Fibroblast of mammary gland (primary cell): ENCODE results near the gene KRT72.

Source experiments
- DNase-seq: peaks from one replicate; pipeline ENCODE4 v3.0.0-alpha.2; 2010; ENCODE audit warnings: low read depth
- H3K4me3 ChIP-seq: 2 replicates; pipeline ENCODE4 v1.5.1; 2011; ENCODE audit warnings: low read depth, mild to moderate bottlenecking, low read length, moderate library complexity; ENCODE audit not compliant: control insufficient read depth
- CTCF ChIP-seq: conservative IDR thresholded peaks from 2 replicates; pipeline ENCODE4 v1.5.1; 2011; ENCODE audit warnings: low read depth, low read length, inconsistent platforms; ENCODE audit not compliant: control insufficient read depth, insufficient read depth

The KRT72 gene

GRCh38 chr12:52555577-52555976 lies 45.7 kb downstream of the KRT72 start:
- no peak overlapping the region for H3K4me3 ChIP-seq
- no peak for DNase-seq
- TF ChIP-seq CTCF: no peak

- H3K4me3 ChIP-seq: no peak within 1 kb of the TSS
- TF ChIP-seq CTCF: no peak
- DNase-seq: no peak
These were observed 48.5 kb downstream of the KRT72 start, which contains the start of gene KRT71 for GRCh38 chr12:52552681-52553195. Gene KRT71 (minus strand): TSS chr12:52553145. CDS start chr12:52553077, 68 bp downstream.

GRCh38 chr12:52552055-52552454 lies 49.2 kb downstream of the KRT72 start:
- H3K4me3 ChIP-seq: no peak overlapping the region
- no peak for DNase-seq
- TF ChIP-seq CTCF: no peak

- no peak for TF ChIP-seq CTCF
- DNase-seq: no peak
- H3K4me3 ChIP-seq: no peak overlapping the region
These were observed 49.9 kb downstream of the KRT72 start for GRCh38 chr12:52551216-52551865.

- TF ChIP-seq CTCF: no peak
- no peak overlapping the region for H3K4me3 ChIP-seq
- DNase-seq: no peak
These were observed 55.1 kb downstream of the KRT72 start for GRCh38 chr12:52546126-52546525.

GRCh38 chr12:52543985-52544883 lies 57.0 kb downstream of the KRT72 start:
- H3K4me3 ChIP-seq: no peak overlapping the region
- no peak for TF ChIP-seq CTCF
- DNase-seq: no peak
